Esophagus muscularis mucosa (tissue), 4 donors: Measurements from ENCODE around the gene RBL1.

Experiments
- CTCF ChIP-seq, 3 experiments: fragments of 200-600 bp in 2 of 3; fragments of 450-650 bp in 1 of 3; sonication (generic) in 2 of 3; IDR thresholded peaks; one replicate each; pipeline ENCODE4 v1.5.1; 2017 to 2019; ENCODE audit warnings: antibody characterized with exemption in 3 of 3, mild to moderate bottlenecking in 2 of 3, moderate library complexity in 1 of 3
- EP300 ChIP-seq: sonication (generic); formaldehyde crosslinking; IDR thresholded peaks from one replicate; pipeline ENCODE4 v1.6.1; 2017; ENCODE audit warnings: antibody characterized with exemption
- POLR2A ChIP-seq: fragments of 450-650 bp; IDR thresholded peaks from one replicate; pipeline ENCODE4 v1.6.1; 2017; ENCODE audit warnings: antibody characterized with exemption, moderate library complexity, mild to moderate bottlenecking, low read depth
- POLR2AphosphoS5 ChIP-seq, 2 donors: sonication (generic); formaldehyde crosslinking; IDR thresholded peaks; one replicate each; pipeline ENCODE4 v1.6.1; 2017; ENCODE audit warnings: antibody characterized with exemption in 2 of 2

DNA sequence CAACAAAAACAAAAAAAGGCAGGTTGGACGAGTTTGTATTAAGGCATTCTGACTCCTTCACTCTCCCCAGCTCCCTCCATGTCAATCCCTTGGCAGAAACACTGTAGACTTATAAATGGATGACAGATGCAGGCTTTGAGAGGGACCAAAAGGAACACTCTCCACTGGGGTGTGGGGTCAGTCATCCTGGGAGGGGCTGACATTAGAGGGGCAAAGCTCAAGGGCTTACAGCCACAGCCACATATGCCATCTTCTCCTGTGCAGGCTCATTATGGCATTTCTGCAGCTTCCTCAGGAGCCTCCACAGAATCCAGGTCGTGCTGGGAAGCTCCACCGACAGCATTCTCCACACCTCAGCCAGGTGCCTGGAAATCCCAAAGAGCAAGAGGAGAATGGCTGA, 33.0 kb upstream of the RBL1 start:
- TF ChIP-seq CTCF (IDR thresholded peaks at IDR 0.05) (no peak), POLR2A (no peak), POLR2AphosphoS5 (IDR thresholded peaks at IDR 0.05) (no peak), EP300 (no peak)
